DND-41 (cell line): ENCODE results near the gene NTM.

Experiments
- EZH2 ChIP-seq: IDR thresholded peaks from 3 replicates; pipeline ENCODE4 v1.6.1; 2012; ENCODE audit warnings: borderline replicate concordance, low read depth, mild to moderate bottlenecking, moderate library complexity, low read length, inconsistent platforms; ENCODE audit not compliant: severe bottlenecking
- TF ChIP-seq, protein P1 (sequence below): IDR thresholded peaks from 2 replicates; pipeline ENCODE4 v1.5.1; 2012; ENCODE audit warnings: borderline replicate concordance, low read length, moderate library complexity, mild to moderate bottlenecking; ENCODE audit not compliant: poor library complexity, severe bottlenecking; ENCODE audit errors: extremely low read depth

DNA sequence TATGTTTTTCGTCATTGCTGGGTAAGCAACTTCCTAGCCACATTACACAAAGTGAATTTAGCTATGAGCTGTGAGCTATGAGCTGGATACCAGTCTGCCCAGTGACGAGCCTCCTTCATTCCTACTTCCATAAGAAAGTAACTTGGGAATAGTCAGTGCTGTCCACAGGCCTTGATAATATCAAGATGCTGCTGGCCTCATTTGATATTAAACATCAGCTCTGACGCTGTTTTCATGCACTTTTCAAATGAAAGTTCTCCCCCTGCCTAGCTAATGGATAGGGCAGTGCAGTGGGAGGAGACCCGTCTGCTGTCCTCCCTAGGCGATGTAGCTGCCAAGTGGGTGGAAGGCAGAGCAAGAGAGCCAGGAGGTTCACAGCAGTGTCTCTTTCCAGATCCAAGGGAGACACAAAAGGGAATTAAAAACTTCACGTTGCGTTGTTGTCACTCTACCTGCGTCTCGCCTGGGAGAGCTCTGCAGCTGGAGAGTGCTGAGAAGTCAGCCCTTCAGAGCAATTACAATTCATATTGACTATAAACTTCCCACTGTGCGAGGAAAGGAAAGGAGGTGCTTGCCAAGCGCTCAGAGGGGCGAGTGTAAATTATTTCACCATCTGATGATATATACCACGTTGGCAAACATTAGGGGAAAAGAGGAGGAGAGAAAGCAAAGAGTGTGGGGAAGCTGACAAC, 861.4 kb downstream of the NTM start:
- TF ChIP-seq, protein P1, sequence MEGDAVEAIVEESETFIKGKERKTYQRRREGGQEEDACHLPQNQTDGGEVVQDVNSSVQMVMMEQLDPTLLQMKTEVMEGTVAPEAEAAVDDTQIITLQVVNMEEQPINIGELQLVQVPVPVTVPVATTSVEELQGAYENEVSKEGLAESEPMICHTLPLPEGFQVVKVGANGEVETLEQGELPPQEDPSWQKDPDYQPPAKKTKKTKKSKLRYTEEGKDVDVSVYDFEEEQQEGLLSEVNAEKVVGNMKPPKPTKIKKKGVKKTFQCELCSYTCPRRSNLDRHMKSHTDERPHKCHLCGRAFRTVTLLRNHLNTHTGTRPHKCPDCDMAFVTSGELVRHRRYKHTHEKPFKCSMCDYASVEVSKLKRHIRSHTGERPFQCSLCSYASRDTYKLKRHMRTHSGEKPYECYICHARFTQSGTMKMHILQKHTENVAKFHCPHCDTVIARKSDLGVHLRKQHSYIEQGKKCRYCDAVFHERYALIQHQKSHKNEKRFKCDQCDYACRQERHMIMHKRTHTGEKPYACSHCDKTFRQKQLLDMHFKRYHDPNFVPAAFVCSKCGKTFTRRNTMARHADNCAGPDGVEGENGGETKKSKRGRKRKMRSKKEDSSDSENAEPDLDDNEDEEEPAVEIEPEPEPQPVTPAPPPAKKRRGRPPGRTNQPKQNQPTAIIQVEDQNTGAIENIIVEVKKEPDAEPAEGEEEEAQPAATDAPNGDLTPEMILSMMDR: no peak
- TF ChIP-seq EZH2: no peak
